ENCODE measurements around the gene SPEM3.
A peak's percentile ranks its signal among the peaks of the same experiment; 100 is the strongest.

Gene SPEM3

DNA sequence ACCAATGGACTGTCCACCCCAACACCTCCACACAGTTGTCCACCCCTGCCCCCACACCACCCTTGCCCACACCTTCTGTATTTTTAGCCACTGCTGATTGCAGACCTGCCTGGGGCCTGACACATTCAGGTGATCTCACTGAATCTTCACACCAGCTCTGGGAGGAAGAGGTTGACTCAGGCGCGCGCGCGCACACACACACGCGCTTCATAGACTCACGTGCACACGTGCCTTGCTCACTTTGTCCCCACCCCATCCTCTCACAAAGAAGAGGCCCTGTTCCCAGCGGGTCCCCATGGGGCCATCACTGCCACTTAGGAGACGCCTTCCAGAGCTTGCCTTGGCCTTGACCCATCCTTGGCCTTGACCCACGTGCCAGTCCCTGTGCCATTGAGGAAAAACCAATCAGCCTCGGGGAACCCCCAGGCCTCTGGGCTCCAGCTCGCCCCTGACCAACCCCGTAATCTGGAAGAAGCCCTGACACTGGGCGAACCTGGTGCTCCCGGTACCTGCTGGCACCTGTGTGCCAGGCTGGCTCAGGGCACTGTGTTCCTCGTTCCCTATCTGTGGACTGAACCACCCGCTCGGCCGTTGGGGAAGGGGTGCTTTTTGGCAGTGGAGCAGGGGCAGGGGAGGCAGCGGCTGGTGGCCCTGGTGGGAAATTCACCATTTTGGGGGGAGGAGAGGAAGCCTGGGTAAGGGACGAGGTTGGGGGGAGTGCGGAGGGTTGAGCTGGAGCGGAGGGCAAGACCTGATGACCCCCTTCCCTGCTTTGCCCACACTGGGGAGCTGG, 17.8 kb upstream of the SPEM3 start:
- Histone ChIP-seq H3K4me1 (ENCODE audit: insufficient read depth, poor library complexity, severe bottlenecking) (no peaks in the 10 kb centered on the region), H3K4me3 (ENCODE audit: severe bottlenecking) (no peak overlapping the region), H3K27ac (ENCODE audit: poor library complexity, severe bottlenecking) (no peak overlapping the region), H3K36me3 (ENCODE audit: low read depth) (no peaks in the 10 kb centered on the region), H3K27me3 (ENCODE audit: insufficient read depth, poor library complexity, severe bottlenecking) (no peaks in the 10 kb centered on the region), H3K9me3 (ENCODE audit: severe bottlenecking) (no peaks in the 10 kb centered on the region)
- TF ChIP-seq, protein P1, sequence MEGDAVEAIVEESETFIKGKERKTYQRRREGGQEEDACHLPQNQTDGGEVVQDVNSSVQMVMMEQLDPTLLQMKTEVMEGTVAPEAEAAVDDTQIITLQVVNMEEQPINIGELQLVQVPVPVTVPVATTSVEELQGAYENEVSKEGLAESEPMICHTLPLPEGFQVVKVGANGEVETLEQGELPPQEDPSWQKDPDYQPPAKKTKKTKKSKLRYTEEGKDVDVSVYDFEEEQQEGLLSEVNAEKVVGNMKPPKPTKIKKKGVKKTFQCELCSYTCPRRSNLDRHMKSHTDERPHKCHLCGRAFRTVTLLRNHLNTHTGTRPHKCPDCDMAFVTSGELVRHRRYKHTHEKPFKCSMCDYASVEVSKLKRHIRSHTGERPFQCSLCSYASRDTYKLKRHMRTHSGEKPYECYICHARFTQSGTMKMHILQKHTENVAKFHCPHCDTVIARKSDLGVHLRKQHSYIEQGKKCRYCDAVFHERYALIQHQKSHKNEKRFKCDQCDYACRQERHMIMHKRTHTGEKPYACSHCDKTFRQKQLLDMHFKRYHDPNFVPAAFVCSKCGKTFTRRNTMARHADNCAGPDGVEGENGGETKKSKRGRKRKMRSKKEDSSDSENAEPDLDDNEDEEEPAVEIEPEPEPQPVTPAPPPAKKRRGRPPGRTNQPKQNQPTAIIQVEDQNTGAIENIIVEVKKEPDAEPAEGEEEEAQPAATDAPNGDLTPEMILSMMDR (IDR thresholded peaks at IDR 0.05; ENCODE audit: poor library complexity, severe bottlenecking), result no peak
- ATAC-seq (ENCODE audit: low read depth) (no peak), DNase-seq (ENCODE audit: low spot score) (no peak)

DNA sequence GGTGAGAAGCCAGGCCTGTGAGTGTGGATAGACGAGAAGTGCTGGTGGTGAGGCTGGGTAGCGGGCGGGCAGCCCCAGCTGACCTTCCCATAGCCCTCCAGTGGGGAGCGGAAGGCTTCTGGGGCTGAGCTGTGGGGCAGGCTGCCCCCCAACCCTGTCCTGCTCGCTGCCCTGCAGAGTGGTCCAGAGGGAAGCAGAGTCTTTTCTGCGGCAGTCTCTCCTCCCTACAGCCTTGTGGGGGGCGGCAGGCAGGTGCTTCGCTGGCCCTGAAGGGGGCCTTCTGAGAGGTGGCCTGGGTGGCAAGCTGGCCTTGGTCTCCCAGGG, 17.3 kb upstream of the SPEM3 start:
- Histone ChIP-seq H3K36me3 (ENCODE audit: low read depth) (no peaks in the 10 kb centered on the region), H3K9me3 (ENCODE audit: severe bottlenecking) (no peaks in the 10 kb centered on the region), H3K27me3 (ENCODE audit: insufficient read depth, poor library complexity, severe bottlenecking) (no peaks in the 10 kb centered on the region), H3K27ac (ENCODE audit: poor library complexity, severe bottlenecking) (no peak overlapping the region), H3K4me1 (ENCODE audit: insufficient read depth, poor library complexity, severe bottlenecking) (no peaks in the 10 kb centered on the region), H3K4me3 (ENCODE audit: severe bottlenecking) (no peak overlapping the region)
- TF ChIP-seq, protein P1 (IDR thresholded peaks at IDR 0.05; ENCODE audit: poor library complexity, severe bottlenecking), result no peak
- ATAC-seq (ENCODE audit: low read depth) (no peak), DNase-seq (ENCODE audit: low spot score) (no peak)

DNA sequence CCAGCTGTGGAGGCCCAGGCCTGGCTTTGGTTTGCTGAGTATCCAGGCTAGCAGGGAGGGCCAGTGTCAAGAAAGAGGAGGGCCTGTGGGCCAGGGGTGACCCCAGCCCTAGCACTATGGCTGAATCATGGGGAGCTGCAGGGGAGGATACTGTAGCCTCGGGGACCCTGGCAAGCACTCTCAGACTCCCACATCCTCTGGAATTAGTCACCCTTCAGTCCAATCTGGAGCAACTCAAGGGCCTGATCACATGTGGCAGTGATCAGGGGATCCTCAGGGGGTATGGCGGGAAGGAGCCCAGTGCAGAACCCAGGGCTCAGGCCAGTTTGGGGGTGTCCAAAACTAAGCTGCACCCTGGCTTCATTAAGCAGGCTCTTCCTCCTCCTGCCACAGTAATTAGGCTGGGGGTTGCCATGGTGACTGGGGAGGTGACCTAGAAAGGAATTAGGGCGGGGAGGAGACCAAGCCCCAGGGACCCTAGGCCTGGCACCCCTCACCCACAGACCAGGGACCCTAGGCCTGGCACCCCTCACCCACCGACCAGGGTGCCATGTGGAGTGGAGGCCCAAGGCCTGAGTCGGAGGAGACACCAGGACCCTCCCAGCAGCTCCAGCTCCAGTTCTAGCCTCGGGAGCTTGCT, 15.2 kb upstream of the SPEM3 start:
- H3K4me1 ChIP-seq (ENCODE audit: insufficient read depth, poor library complexity, severe bottlenecking), result no peaks in the 10 kb centered on the region
- H3K9me3 ChIP-seq (ENCODE audit: severe bottlenecking), result no peaks in the 10 kb centered on the region
- TF ChIP-seq, protein P1 (IDR thresholded peaks at IDR 0.05; ENCODE audit: poor library complexity, severe bottlenecking), result no peak
- DNase-seq (ENCODE audit: low spot score), result no peak
- H3K27ac ChIP-seq (ENCODE audit: poor library complexity, severe bottlenecking), result no peak overlapping the region
- no peaks in the 10 kb centered on the region for H3K27me3 ChIP-seq (ENCODE audit: insufficient read depth, poor library complexity, severe bottlenecking)
- no peaks in the 10 kb centered on the region for H3K36me3 ChIP-seq (ENCODE audit: low read depth)
- no peak overlapping the region for H3K4me3 ChIP-seq (ENCODE audit: severe bottlenecking)
- peak; percentile 54 for ATAC-seq (ENCODE audit: low read depth)

DNA sequence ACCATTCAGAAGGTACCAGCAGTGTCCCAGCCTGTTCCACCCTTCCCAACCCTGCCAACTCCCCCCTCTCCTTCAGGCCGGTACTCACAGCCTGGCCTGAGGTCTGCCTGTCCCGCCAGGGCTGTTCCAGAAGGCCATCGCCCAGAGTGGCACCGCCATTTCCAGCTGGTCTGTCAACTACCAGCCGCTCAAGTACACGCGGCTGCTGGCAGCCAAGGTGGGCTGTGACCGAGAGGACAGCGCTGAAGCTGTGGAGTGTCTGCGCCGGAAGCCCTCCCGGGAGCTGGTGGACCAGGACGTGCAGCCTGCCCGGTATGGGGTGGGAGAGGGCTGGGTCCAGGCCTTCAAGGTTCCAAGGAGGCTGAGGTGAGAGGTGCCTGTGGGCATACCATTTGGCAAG, 13.8 kb upstream of the SPEM3 start:
- H3K27me3 ChIP-seq (ENCODE audit: insufficient read depth, poor library complexity, severe bottlenecking), result no peaks in the 10 kb centered on the region
- H3K27ac ChIP-seq (ENCODE audit: poor library complexity, severe bottlenecking), result no peak overlapping the region
- H3K4me1 ChIP-seq (ENCODE audit: insufficient read depth, poor library complexity, severe bottlenecking), result no peaks in the 10 kb centered on the region
- DNase-seq (ENCODE audit: low spot score) (no peak), ATAC-seq (ENCODE audit: low read depth) (no peak)
- no peak overlapping the region for H3K4me3 ChIP-seq (ENCODE audit: severe bottlenecking)
- no peaks in the 10 kb centered on the region for H3K9me3 ChIP-seq (ENCODE audit: severe bottlenecking)
- TF ChIP-seq, protein P1 (IDR thresholded peaks at IDR 0.05; ENCODE audit: poor library complexity, severe bottlenecking), result no peak
- no peaks in the 10 kb centered on the region for H3K36me3 ChIP-seq (ENCODE audit: low read depth)

DNA sequence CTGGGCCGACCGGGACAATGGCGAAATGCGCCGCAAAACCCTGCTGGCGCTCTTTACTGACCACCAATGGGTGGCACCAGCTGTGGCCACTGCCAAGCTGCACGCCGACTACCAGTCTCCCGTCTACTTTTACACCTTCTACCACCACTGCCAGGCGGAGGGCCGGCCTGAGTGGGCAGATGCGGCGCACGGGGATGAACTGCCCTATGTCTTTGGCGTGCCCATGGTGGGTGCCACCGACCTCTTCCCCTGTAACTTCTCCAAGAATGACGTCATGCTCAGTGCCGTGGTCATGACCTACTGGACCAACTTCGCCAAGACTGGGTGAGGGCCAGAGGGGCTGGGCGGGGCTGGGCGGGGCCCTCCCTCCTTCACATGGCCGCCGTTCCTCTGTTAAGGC, 12.9 kb upstream of the SPEM3 start:
- no peaks in the 10 kb centered on the region for H3K36me3 ChIP-seq (ENCODE audit: low read depth)
- H3K4me1 ChIP-seq (ENCODE audit: insufficient read depth, poor library complexity, severe bottlenecking), result no peaks in the 10 kb centered on the region
- H3K4me3 ChIP-seq (ENCODE audit: severe bottlenecking), result no peak overlapping the region
- no peak for ATAC-seq (ENCODE audit: low read depth)
- H3K27ac ChIP-seq (ENCODE audit: poor library complexity, severe bottlenecking), result no peak overlapping the region
- DNase-seq (ENCODE audit: low spot score), result no peak
- no peaks in the 10 kb centered on the region for H3K9me3 ChIP-seq (ENCODE audit: severe bottlenecking)
- H3K27me3 ChIP-seq (ENCODE audit: insufficient read depth, poor library complexity, severe bottlenecking), result no peaks in the 10 kb centered on the region
- TF ChIP-seq, protein P1 (IDR thresholded peaks at IDR 0.05; ENCODE audit: poor library complexity, severe bottlenecking), result no peak
